Endodermal cell (in vitro differentiated cells): ENCODE data around the gene AP3B2. TPM values are rescaled to one million over a fixed set of nuclear protein-coding genes. Genes with fewer than 3 reads are reported as not detected.

Experiments
- DNase-seq: peaks from one replicate; pipeline ENCODE4 v3.0.0-alpha.2; 2017
- H3K27ac ChIP-seq: 2 replicates; pipeline ENCODE4 v1.5.1; 2013; ENCODE audit warnings: mild to moderate bottlenecking, low read depth, low read length, moderate library complexity
- H3K27me3 ChIP-seq: 2 replicates; pipeline ENCODE4 v1.6.1; 2013; ENCODE audit warnings: mild to moderate bottlenecking, low read length, moderate library complexity; ENCODE audit not compliant: insufficient read depth, control insufficient read depth, poor library complexity, severe bottlenecking
- H3K36me3 ChIP-seq: 2 replicates; pipeline ENCODE4 v1.7.0; 2013; ENCODE audit warnings: mild to moderate bottlenecking, low read length, moderate library complexity; ENCODE audit not compliant: control insufficient read depth, insufficient read depth
- H3K4me1 ChIP-seq: one replicate; pipeline ENCODE4 v1.7.0; 2013; ENCODE audit warnings: low read length; ENCODE audit not compliant: control insufficient read depth, insufficient read depth
- H3K4me3 ChIP-seq: 2 replicates; pipeline ENCODE4 v1.5.1; 2013; ENCODE audit warnings: mild to moderate bottlenecking, low read length, moderate library complexity
- H3K9ac ChIP-seq: 2 replicates; pipeline ENCODE4 v1.6.1; 2013; ENCODE audit warnings: mild to moderate bottlenecking, low read length, moderate library complexity; ENCODE audit not compliant: poor library complexity, severe bottlenecking; ENCODE audit errors: extremely low read depth
- H3K9me3 ChIP-seq: 2 replicates; pipeline ENCODE4 v1.6.1; 2013; ENCODE audit warnings: mild to moderate bottlenecking, low read length, moderate library complexity; ENCODE audit not compliant: control insufficient read depth
- H3K27ac Mint-ChIP-seq: 2 replicates; pipeline ENCODE4 v1.8.0; 2020; ENCODE audit warnings: mixed read lengths
- H3K27me3 Mint-ChIP-seq: 2 replicates; pipeline ENCODE4 v1.8.0; 2021; ENCODE audit warnings: mild to moderate bottlenecking, mixed read lengths; ENCODE audit not compliant: insufficient read depth
- H3K36me3 Mint-ChIP-seq: 2 replicates; pipeline ENCODE4 v1.8.0; 2020; ENCODE audit warnings: low read depth, mixed read lengths
- H3K4me1 Mint-ChIP-seq: 2 replicates; pipeline ENCODE4 v1.8.0; 2020; ENCODE audit warnings: mixed read lengths
- H3K4me3 Mint-ChIP-seq: 2 replicates; pipeline ENCODE4 v1.8.0; 2020; ENCODE audit warnings: mild to moderate bottlenecking, moderate library complexity, mixed read lengths
- H3K9me3 Mint-ChIP-seq: 2 replicates; pipeline ENCODE4 v1.8.0; 2020; ENCODE audit warnings: mild to moderate bottlenecking, mixed read lengths
- WGBS, 2 experiments: methylation state at CpG; one replicate each; pipeline versions ENCODE4 v1.1.5 to v1.1.7; 2013; ENCODE audit warnings: missing lambda C conversion rate in 2 of 2, mixed read lengths in 1 of 2; ENCODE audit not compliant: insufficient coverage in 1 of 2, insufficient read length in 1 of 2; 5-methylcytosine and 5-hydroxymethylcytosine counted together
- total RNA-seq, 2 donors: library from RNA; stranded (reverse); fragmentation: NEBNext Ultra II Directional in 1 of 2; extraction: Animal tissue kit (Norgen Biotek cat#: 25700) in 1 of 2; gene quantifications; 2 replicates in 1 of 2; 3 replicates in 1 of 2; pipeline ENCODE4 v1.2.1, GENCODE V29; 2021
- TF ChIP-seq, protein P1 (sequence below): fragments of 200-600 bp; sonication (generic); conservative IDR thresholded peaks from 2 replicates; pipeline ENCODE4 v1.5.0; 2021; ENCODE audit warnings: antibody characterized with exemption, mild to moderate bottlenecking

Gene AP3B2
- total RNA-seq, 2 donors from 2014 or later: 22.4 to 24.4 TPM

DNA sequence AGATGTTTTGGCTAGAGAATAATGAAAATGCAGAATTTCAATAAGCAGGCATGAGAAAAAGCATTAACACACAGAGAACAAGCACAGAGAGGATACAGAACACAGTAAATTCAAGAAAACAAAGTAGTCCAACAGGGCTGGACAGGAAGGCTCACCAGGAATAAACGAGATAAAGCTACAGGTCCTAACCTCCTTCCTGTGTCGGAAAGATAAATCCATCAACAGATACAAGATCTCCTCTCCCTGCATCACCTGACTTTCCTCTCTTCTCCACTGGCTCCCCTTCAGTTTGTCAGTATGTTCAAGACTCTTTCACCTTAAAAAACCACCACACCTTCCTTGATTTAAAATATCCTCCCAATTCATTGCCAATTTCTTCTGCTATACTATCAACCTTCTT, 73.9 kb downstream of the AP3B2 start:
- no peak overlapping the region for H3K27ac ChIP-seq
- H3K4me1 Mint-ChIP-seq: peaks cover 18% of the 10 kb centered on the region
- H3K36me3 ChIP-seq: no peaks in the 10 kb centered on the region
- no peak overlapping the region for H3K4me3 Mint-ChIP-seq
- no peaks in the 10 kb centered on the region for H3K4me1 ChIP-seq
- H3K9me3 ChIP-seq: no peaks in the 10 kb centered on the region
- peaks cover 22% of the 10 kb centered on the region for H3K27me3 ChIP-seq
- H3K9me3 Mint-ChIP-seq: no peaks in the 10 kb centered on the region
- H3K9ac ChIP-seq: no peak overlapping the region
- WGBS, 2 experiments: 80 to 86% methylated on average over 1 to 2 of the region's 2 CpGs
- no peak for DNase-seq
- no peak overlapping the region for H3K27ac Mint-ChIP-seq
- H3K36me3 Mint-ChIP-seq: no peaks in the 10 kb centered on the region
- peaks cover 26% of the 10 kb centered on the region for H3K27me3 Mint-ChIP-seq
- no peak overlapping the region for H3K4me3 ChIP-seq
- TF ChIP-seq, protein P1, sequence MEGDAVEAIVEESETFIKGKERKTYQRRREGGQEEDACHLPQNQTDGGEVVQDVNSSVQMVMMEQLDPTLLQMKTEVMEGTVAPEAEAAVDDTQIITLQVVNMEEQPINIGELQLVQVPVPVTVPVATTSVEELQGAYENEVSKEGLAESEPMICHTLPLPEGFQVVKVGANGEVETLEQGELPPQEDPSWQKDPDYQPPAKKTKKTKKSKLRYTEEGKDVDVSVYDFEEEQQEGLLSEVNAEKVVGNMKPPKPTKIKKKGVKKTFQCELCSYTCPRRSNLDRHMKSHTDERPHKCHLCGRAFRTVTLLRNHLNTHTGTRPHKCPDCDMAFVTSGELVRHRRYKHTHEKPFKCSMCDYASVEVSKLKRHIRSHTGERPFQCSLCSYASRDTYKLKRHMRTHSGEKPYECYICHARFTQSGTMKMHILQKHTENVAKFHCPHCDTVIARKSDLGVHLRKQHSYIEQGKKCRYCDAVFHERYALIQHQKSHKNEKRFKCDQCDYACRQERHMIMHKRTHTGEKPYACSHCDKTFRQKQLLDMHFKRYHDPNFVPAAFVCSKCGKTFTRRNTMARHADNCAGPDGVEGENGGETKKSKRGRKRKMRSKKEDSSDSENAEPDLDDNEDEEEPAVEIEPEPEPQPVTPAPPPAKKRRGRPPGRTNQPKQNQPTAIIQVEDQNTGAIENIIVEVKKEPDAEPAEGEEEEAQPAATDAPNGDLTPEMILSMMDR: no peak

DNA sequence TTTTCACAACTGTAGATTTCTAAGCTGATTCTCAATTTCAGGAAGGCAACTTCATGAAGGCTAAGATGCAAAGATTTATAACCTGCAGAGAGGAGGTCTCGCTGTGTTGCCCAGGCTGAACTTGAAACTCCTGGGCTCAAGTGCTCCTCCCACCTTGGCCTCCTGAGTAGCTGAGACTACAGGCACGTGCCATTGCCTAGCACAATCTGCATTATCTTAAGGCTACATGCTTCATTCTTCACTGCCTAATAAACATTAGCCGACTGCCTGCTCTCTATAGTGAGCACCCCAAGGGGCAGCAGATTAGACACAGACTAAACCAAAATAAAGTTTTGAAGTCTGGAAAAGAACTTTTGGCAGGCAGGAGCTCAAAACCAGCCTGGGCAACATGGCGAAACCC, 79.6 kb downstream of the AP3B2 start:
- TF ChIP-seq, protein P1: no peak
- Mint-ChIP-seq H3K4me1 (peaks cover 11% of the 10 kb centered on the region), H3K36me3 (no peaks in the 10 kb centered on the region), H3K4me3 (no peak overlapping the region), H3K27ac (no peak overlapping the region), H3K27me3 (peaks cover 2% of the 10 kb centered on the region), H3K9me3 (no peaks in the 10 kb centered on the region)
- 77 to 86% methylated on average over 3 to 4 of the region's 4 CpGs for WGBS, 2 experiments
- no peak overlapping the region for H3K4me3 ChIP-seq
- H3K27ac ChIP-seq: no peak overlapping the region
- no peak for DNase-seq
- no peak overlapping the region for H3K9ac ChIP-seq
- no peaks in the 10 kb centered on the region for H3K27me3 ChIP-seq
- H3K9me3 ChIP-seq: no peaks in the 10 kb centered on the region
- H3K36me3 ChIP-seq: no peaks in the 10 kb centered on the region
- no peaks in the 10 kb centered on the region for H3K4me1 ChIP-seq

DNA sequence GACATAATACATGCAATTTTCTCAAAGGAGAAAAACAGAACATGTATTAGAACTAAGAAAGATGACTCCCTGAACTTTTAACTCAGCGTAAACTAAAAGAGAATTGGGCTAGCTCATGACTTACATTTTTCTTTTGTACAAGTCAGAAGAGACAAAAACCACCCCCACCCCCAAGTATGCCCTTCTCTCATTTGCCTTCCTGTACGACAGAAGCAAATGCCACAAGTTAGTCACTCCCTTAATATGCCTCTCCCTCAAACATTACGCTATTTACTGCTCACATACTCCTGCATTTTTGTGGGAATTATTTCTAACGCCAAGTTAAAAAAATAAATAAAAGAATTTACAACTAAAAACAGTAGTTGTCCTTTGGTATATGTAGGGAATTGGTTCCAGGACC, 84.5 kb downstream of the AP3B2 start:
- Mint-ChIP-seq H3K4me3 (no peak overlapping the region), H3K9me3 (no peaks in the 10 kb centered on the region), H3K27me3 (peaks cover 2% of the 10 kb centered on the region), H3K36me3 (no peaks in the 10 kb centered on the region), H3K4me1 (peaks cover 8% of the 10 kb centered on the region), H3K27ac (no peak overlapping the region)
- no peaks in the 10 kb centered on the region for H3K36me3 ChIP-seq
- no peaks in the 10 kb centered on the region for H3K27me3 ChIP-seq
- DNase-seq: no peak
- H3K4me3 ChIP-seq: no peak overlapping the region
- no peaks in the 10 kb centered on the region for H3K4me1 ChIP-seq
- WGBS, 2 experiments: 91 to 96% methylated on average over 1 to 3 of the region's 4 CpGs
- no peak overlapping the region for H3K9ac ChIP-seq
- no peaks in the 10 kb centered on the region for H3K9me3 ChIP-seq
- no peak overlapping the region for H3K27ac ChIP-seq
- TF ChIP-seq, protein P1: no peak
